Cerebellar cortex (tissue), 1 donor: ENCODE data around the gene FMN1.
"Not testable (repeated sequence)": the region's sequence is repeated elsewhere in the genome, so short reads cannot be mapped to it uniquely, and the experiment has no call there.

Experiments
- DNase-seq: peaks from one replicate; pipeline ENCODE4 v3.0.0-alpha.2; 2015; ENCODE audit warnings: low spot score

FMN1 gene

GRCh38 chr15:33089878-33090757 is 104.4 kb downstream of the FMN1 start:
- no peak for DNase-seq

- DNase-seq, result no peak
These were observed 105.2 kb downstream of the FMN1 start for GRCh38 chr15:33089165-33089877.

GRCh38 chr15:33086500-33087121 is 107.9 kb downstream of the FMN1 start:
- DNase-seq, result peak; percentile 5

- DNase-seq, result no peak
These were observed 109.9 kb downstream of the FMN1 start for GRCh38 chr15:33084661-33085060.

GRCh38 chr15:33083232-33084081 is 111.1 kb downstream of the FMN1 start:
- no peak for DNase-seq

GRCh38 chr15:33080006-33080405 is 114.5 kb downstream of the FMN1 start:
- no peak for DNase-seq

- no peak for DNase-seq
These were observed 115.9 kb downstream of the FMN1 start for GRCh38 chr15:33078607-33079006.

- DNase-seq, result no peak
These were observed 117.6 kb downstream of the FMN1 start for GRCh38 chr15:33076937-33077336.

GRCh38 chr15:33074942-33075341 is 119.6 kb downstream of the FMN1 start:
- DNase-seq, result no peak

GRCh38 chr15:33074212-33074611 is 120.3 kb downstream of the FMN1 start:
- no peak for DNase-seq

GRCh38 chr15:33071451-33071850 is 123.1 kb downstream of the FMN1 start:
- no peak for DNase-seq

GRCh38 chr15:33069903-33070302 is 124.6 kb downstream of the FMN1 start:
- DNase-seq, result not testable (repeated sequence)

- no peak for DNase-seq
These were observed 125.4 kb downstream of the FMN1 start for GRCh38 chr15:33069161-33069560.

GRCh38 chr15:33068511-33068990 is 126.0 kb downstream of the FMN1 start:
- no peak for DNase-seq

GRCh38 chr15:33068007-33068481 is 126.5 kb downstream of the FMN1 start:
- DNase-seq, result no peak

- DNase-seq, result no peak
These were observed 127.1 kb downstream of the FMN1 start for GRCh38 chr15:33067456-33067855.

- no peak for DNase-seq
These were observed 127.9 kb downstream of the FMN1 start for GRCh38 chr15:33066584-33066983.

GRCh38 chr15:33064878-33065277 is 129.6 kb downstream of the FMN1 start:
- DNase-seq, result no peak

GRCh38 chr15:33059184-33059583 is 135.3 kb downstream of the FMN1 start:
- no peak for DNase-seq

- DNase-seq, result no peak
These were observed 136.7 kb downstream of the FMN1 start for GRCh38 chr15:33057845-33058244.

GRCh38 chr15:33055962-33056361 is 138.6 kb downstream of the FMN1 start:
- DNase-seq, result no peak

GRCh38 chr15:33051528-33051927 is 143.0 kb downstream of the FMN1 start:
- no peak for DNase-seq
